Breast epithelium (tissue), 3 donors: ENCODE measurements around the gene KCNJ6.

Source experiments
- CTCF ChIP-seq, 3 donors: fragments of 450-650 bp; IDR thresholded peaks; one replicate each; pipeline ENCODE4 v1.5.1; 2016 to 2017; ENCODE audit warnings: antibody characterized with exemption in 3 of 3, mild to moderate bottlenecking in 3 of 3, moderate library complexity in 3 of 3
- POLR2A ChIP-seq: fragments of 450-650 bp; IDR thresholded peaks from one replicate; pipeline ENCODE4 v1.6.1; 2016; ENCODE audit warnings: antibody characterized with exemption, mild to moderate bottlenecking, moderate library complexity
- POLR2AphosphoS5 ChIP-seq, 3 donors: sonication (generic); formaldehyde crosslinking; IDR thresholded peaks; one replicate each; pipeline ENCODE4 v1.6.1; 2017; ENCODE audit warnings: antibody characterized with exemption in 3 of 3

- TF ChIP-seq CTCF (IDR thresholded peaks at IDR 0.05) (no peak), POLR2AphosphoS5 (IDR thresholded peaks at IDR 0.05) (no peak), POLR2A (no peak)
These were observed 233.3 kb downstream of the KCNJ6 start for GRCh38 chr21:37682966-37683365.
